ENCODE data around the gene RIN3.

RIN3 gene

GRCh38 chr14:92686900-92687427 lies 173.4 kb downstream of the RIN3 start:
- DNase-seq (ENCODE audit: extremely low spot score) = peak; percentile 94
- CTCF ChIA-PET = interaction anchor here (0.6 to 1.4 kb wide), 6 partner anchors 12 to 111 kb away, joined by 3 to 6 read pairs (median 4); no protein-coding TSS in a partner anchor

GRCh38 chr14:92687681-92688433 lies 174.3 kb downstream of the RIN3 start:
- POLR2A ChIA-PET = interaction anchor here (0.5 kb wide), 1 partner anchor 443 kb away, joined by 4 read pairs; no protein-coding TSS in a partner anchor
- no peak for DNase-seq (ENCODE audit: extremely low spot score)
- TF ChIP-seq BHLHE40 (IDR thresholded peaks at IDR 0.05; ENCODE audit: borderline replicate concordance) (no peak), FOXA1 (IDR thresholded peaks at IDR 0.05) (no peak), TARDBP (IDR thresholded peaks at IDR 0.05) (no peak), ZNF384 (IDR thresholded peaks at IDR 0.05) (no peak), HDGF (IDR thresholded peaks at IDR 0.05; ENCODE audit: borderline replicate concordance) (no peak), FOXK2 (IDR thresholded peaks at IDR 0.05) (no peak), SUZ12 (IDR thresholded peaks at IDR 0.05) (no peak), LEF1 (IDR thresholded peaks at IDR 0.05; ENCODE audit: borderline replicate concordance) (no peak), L3MBTL2 (conservative IDR thresholded peaks at IDR 0.05) (no peak)
- CTCF ChIA-PET = interaction anchor here (1.4 kb wide), 1 partner anchor 13 kb away, joined by 4 read pairs; no protein-coding TSS in a partner anchor

More at GRCh38 chr14:92686900-92687427, 173.4 kb downstream of the RIN3 start:
- TF ChIP-seq PKNOX1 (IDR thresholded peaks at IDR 0.05) (no peak), SUZ12 (IDR thresholded peaks at IDR 0.05) (no peak), LEF1 (IDR thresholded peaks at IDR 0.05; ENCODE audit: borderline replicate concordance) (no peak), SP1 (IDR thresholded peaks at IDR 0.05) (no peak), CTBP1 (IDR thresholded peaks at IDR 0.05; ENCODE audit: borderline replicate concordance) (no peak), FOXK2 (IDR thresholded peaks at IDR 0.05) (no peak), L3MBTL2 (conservative IDR thresholded peaks at IDR 0.05) (peak; percentile 42), BHLHE40 (IDR thresholded peaks at IDR 0.05; ENCODE audit: borderline replicate concordance) (no peak)
- POLR2A ChIA-PET = interaction anchor here (1.2 to 1.6 kb wide), 2 partner anchors 12 to 61 kb away, joined by 4 to 8 read pairs; partner anchors contain the start of gene LGMN

DNA sequence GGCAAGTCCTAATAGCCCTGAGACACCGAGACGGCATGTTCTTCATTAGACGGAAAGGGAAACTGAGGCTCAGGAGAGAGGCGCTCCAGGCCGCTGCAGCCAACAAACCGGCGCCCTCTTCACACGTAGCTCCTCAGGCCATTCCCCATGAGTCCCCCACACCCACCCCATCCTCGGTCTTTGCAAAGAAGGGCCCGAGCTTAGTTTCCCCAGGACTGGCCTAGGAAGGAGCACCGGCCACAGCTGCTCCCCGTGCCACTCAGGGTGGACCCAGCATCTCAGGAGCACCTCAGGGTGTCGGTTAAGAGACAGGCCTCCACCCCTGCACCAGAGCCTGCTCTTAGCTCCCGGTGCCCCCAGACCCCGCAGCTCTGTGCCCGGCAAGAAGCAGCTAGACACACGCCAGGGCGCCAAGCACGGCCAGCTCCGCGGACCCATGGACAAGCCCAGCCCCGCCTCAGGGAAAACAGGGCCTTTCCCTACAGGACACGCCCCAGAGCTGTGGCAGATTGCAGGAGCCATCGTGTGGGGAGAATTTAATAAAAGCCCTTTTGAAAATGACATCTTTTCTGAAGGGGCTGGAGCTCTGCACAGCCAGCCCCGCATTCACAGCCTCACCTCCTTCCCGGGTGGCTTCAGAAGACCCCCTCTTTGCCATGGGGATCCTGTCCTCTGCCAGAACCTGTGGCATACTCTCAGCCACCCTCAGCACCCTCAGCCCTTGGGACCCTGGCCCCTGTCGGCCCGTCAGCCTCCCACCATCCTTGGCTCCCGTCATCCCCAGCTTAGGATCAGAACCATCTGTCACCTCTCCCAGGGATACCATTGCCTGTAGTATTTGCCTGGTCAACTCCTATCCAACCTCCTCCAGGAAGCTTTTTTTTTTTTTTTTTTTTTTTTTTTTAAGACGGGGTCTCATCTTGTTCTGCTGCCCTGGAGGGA lies 175.1 kb downstream of the RIN3 start:
- no peak for DNase-seq (ENCODE audit: extremely low spot score)
- ChIA-PET CTCF (interaction anchor here (0.6 to 1.0 kb wide), 3 partner anchors 20 to 544 kb away, joined by 3 to 6 read pairs (median 3); no protein-coding TSS in a partner anchor), POLR2A (interaction anchor here (0.5 kb wide), 1 partner anchor 442 kb away, joined by 4 read pairs; no protein-coding TSS in a partner anchor)
- TF ChIP-seq L3MBTL2 (conservative IDR thresholded peaks at IDR 0.05) = no peak
- no peak for TF ChIP-seq ELF4 (IDR thresholded peaks at IDR 0.05)
- TF ChIP-seq FOXM1 (IDR thresholded peaks at IDR 0.05; ENCODE audit: borderline replicate concordance) = no peak
- TF ChIP-seq LEF1 (IDR thresholded peaks at IDR 0.05; ENCODE audit: borderline replicate concordance) = no peak
- TF ChIP-seq BHLHE40 (IDR thresholded peaks at IDR 0.05; ENCODE audit: borderline replicate concordance) = no peak
- no peak for TF ChIP-seq TARDBP (IDR thresholded peaks at IDR 0.05)
- TF ChIP-seq SP1 (IDR thresholded peaks at IDR 0.05) = no peak
- TF ChIP-seq FOXK2 (IDR thresholded peaks at IDR 0.05) = no peak

DNA sequence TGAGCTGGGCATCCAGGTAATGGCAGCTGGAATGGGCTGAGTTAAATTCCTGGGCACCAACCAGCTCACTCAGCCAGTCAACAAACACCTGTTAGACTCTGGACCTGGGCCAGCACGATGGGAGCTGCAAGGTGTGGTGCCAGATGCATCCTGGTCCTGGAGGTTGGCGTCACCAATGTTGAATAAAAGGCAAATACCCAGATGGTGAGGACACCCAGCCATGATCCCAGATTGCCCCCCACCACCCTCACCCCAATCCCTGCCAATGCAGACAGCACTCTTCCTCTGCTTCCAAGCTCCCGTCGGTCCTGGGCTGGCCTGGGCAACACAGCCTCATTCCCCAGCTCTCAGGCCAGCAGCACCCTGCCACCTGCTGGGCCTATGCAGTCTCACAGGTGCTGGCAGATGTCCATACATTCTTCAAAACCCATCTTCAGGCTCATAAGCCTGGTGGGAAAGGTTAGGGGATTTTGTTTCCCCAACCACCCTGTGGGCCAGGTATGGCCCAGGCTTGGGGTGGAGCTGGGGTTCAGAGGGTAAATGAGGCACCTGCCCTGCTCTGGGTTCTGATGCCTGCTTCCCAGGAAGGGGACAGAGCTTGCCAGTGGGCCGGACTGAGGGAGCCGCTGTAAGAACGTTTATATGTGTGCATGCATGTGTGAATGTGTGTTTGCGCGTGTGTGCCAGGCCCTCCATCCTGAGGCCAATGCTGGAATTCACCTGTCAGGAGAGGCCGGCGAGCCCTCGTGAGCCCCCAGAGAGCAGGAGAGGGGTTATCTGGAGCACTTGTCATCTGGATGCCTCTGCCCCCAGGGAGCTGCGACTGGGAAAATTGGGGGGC lies 176.8 kb downstream of the RIN3 start:
- CTCF ChIA-PET = interaction anchor here (0.6 to 1.0 kb wide), 2 partner anchors 10 to 34 kb away, joined by 3 to 4 read pairs; no protein-coding TSS in a partner anchor
- TF ChIP-seq LEF1 (IDR thresholded peaks at IDR 0.05; ENCODE audit: borderline replicate concordance) (no peak), FOXM1 (IDR thresholded peaks at IDR 0.05; ENCODE audit: borderline replicate concordance) (no peak), HDGF (IDR thresholded peaks at IDR 0.05; ENCODE audit: borderline replicate concordance) (no peak), ZNF384 (IDR thresholded peaks at IDR 0.05) (no peak), SP1 (IDR thresholded peaks at IDR 0.05) (no peak), TARDBP (IDR thresholded peaks at IDR 0.05) (no peak), FOXK2 (IDR thresholded peaks at IDR 0.05) (no peak), BHLHE40 (IDR thresholded peaks at IDR 0.05; ENCODE audit: borderline replicate concordance) (no peak), SUZ12 (IDR thresholded peaks at IDR 0.05) (no peak), L3MBTL2 (conservative IDR thresholded peaks at IDR 0.05) (no peak), PKNOX1 (IDR thresholded peaks at IDR 0.05) (no peak), CTBP1 (IDR thresholded peaks at IDR 0.05; ENCODE audit: borderline replicate concordance) (no peak), ELF4 (IDR thresholded peaks at IDR 0.05) (no peak), NFRKB (IDR thresholded peaks at IDR 0.05) (no peak), ARNT (IDR thresholded peaks at IDR 0.05) (no peak), FOXA1 (IDR thresholded peaks at IDR 0.05) (no peak)
- POLR2A ChIA-PET = interaction anchor here (0.8 kb wide), 1 partner anchor 58 kb away, joined by 3 read pairs; the partner anchor contains the start of gene LGMN
- DNase-seq (ENCODE audit: extremely low spot score) = peak; percentile 35

- POLR2A ChIA-PET = no interaction called here
- no peak for TF ChIP-seq FOXK2 (IDR thresholded peaks at IDR 0.05)
- no peak for TF ChIP-seq NFRKB (IDR thresholded peaks at IDR 0.05)
- no peak for TF ChIP-seq ELF4 (IDR thresholded peaks at IDR 0.05)
- no peak for TF ChIP-seq ARNT (IDR thresholded peaks at IDR 0.05)
- no peak for TF ChIP-seq CTBP1 (IDR thresholded peaks at IDR 0.05; ENCODE audit: borderline replicate concordance)
- TF ChIP-seq ZNF384 (IDR thresholded peaks at IDR 0.05) = no peak
- no peak for TF ChIP-seq TARDBP (IDR thresholded peaks at IDR 0.05)
- TF ChIP-seq L3MBTL2 (conservative IDR thresholded peaks at IDR 0.05) = no peak
- TF ChIP-seq FOXA1 (IDR thresholded peaks at IDR 0.05) = no peak
- TF ChIP-seq SUZ12 (IDR thresholded peaks at IDR 0.05) = no peak
- TF ChIP-seq PKNOX1 (IDR thresholded peaks at IDR 0.05) = no peak
- TF ChIP-seq BHLHE40 (IDR thresholded peaks at IDR 0.05; ENCODE audit: borderline replicate concordance) = no peak
- TF ChIP-seq FOXM1 (IDR thresholded peaks at IDR 0.05; ENCODE audit: borderline replicate concordance) = no peak
- CTCF ChIA-PET = no interaction called here
- no peak for DNase-seq (ENCODE audit: extremely low spot score)
These were observed 179.2 kb downstream of the RIN3 start for GRCh38 chr14:92692822-92693226.
